Thyroid gland (tissue), 4 donors: ENCODE measurements around the gene IQSEC1. TPM values are rescaled to one million over a fixed set of nuclear protein-coding genes. Genes with fewer than 3 reads are reported as not detected.

Experiments
- DNase-seq, 2 donors: peaks; one replicate each; pipeline ENCODE4 v3.0.0-alpha.2; 2019
- H3K27ac ChIP-seq, 3 donors: fragments of 200-600 bp; sonication (generic); 1 replicate in 2 of 3; 2 replicates in 1 of 3; pipeline ENCODE4 v1.5.1; 2016 to 2019; ENCODE audit warnings: mild to moderate bottlenecking in 1 of 3, moderate library complexity in 1 of 3
- H3K27me3 ChIP-seq: fragments of 200-600 bp; sonication (generic); one replicate; pipeline ENCODE4 v1.5.1; 2019
- H3K36me3 ChIP-seq, 2 donors: fragments of 200-600 bp; sonication (generic); one replicate each; pipeline ENCODE4 v1.5.1; 2016 to 2019
- H3K4me1 ChIP-seq, 2 donors: fragments of 200-600 bp; sonication (generic); one replicate each; pipeline ENCODE4 v1.5.1; 2017 to 2019
- H3K4me3 ChIP-seq, 3 donors: fragments of 200-600 bp; sonication (generic); replicated peaks in 1 of 3; 1 replicate in 2 of 3; 2 replicates in 1 of 3; pipeline ENCODE4 v1.5.1; 2016; ENCODE audit warnings: mild to moderate bottlenecking in 1 of 3
- H3K9me3 ChIP-seq: fragments of 200-600 bp; sonication (generic); one replicate; pipeline ENCODE4 v1.5.1; 2017
- POLR2A ChIP-seq, 2 donors: fragments of 450-650 bp; IDR thresholded peaks; one replicate each; pipeline ENCODE4 v1.6.1; 2017; ENCODE audit warnings: antibody characterized with exemption in 2 of 2, mild to moderate bottlenecking in 2 of 2, moderate library complexity in 1 of 2
- WGBS, 2 donors: methylation state at CpG; one replicate each; pipeline ENCODE4 v1.1.5; 2017; 5-methylcytosine and 5-hydroxymethylcytosine counted together
- intact Hi-C: fragments of 100-400 bp; cut with DNase I; formaldehyde crosslinking; loops from one replicate; pipeline ENCODE4 v1.15.1; 2023
- total RNA-seq, 4 donors: library from RNA; depleted of rRNA; stranded (reverse); fragments of >200 nt; gene quantifications; one replicate each; pipeline ENCODE4 v1.2.3, GENCODE V29; 2016
- TF ChIP-seq, protein P1 (sequence below), 6 experiments: fragments of 200-600 bp in 3 of 6; fragments of 450-650 bp in 3 of 6; sonication (generic) in 3 of 6; IDR thresholded peaks; one replicate each; pipeline ENCODE4 v1.5.1; 2016 to 2019; ENCODE audit warnings: antibody characterized with exemption in 6 of 6, mild to moderate bottlenecking in 2 of 6, inconsistent platforms in 1 of 6, moderate library complexity in 1 of 6

The IQSEC1 gene
- total RNA-seq, 4 donors from 2014 or later, result 37.1 to 48.3 (median 38.9) TPM

GRCh38 chr3:12991861-12992281, 81.4 kb downstream of the IQSEC1 start:
- TF ChIP-seq, protein P1, sequence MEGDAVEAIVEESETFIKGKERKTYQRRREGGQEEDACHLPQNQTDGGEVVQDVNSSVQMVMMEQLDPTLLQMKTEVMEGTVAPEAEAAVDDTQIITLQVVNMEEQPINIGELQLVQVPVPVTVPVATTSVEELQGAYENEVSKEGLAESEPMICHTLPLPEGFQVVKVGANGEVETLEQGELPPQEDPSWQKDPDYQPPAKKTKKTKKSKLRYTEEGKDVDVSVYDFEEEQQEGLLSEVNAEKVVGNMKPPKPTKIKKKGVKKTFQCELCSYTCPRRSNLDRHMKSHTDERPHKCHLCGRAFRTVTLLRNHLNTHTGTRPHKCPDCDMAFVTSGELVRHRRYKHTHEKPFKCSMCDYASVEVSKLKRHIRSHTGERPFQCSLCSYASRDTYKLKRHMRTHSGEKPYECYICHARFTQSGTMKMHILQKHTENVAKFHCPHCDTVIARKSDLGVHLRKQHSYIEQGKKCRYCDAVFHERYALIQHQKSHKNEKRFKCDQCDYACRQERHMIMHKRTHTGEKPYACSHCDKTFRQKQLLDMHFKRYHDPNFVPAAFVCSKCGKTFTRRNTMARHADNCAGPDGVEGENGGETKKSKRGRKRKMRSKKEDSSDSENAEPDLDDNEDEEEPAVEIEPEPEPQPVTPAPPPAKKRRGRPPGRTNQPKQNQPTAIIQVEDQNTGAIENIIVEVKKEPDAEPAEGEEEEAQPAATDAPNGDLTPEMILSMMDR (IDR thresholded peaks at IDR 0.05), result no peak
- no peak for TF ChIP-seq POLR2A (IDR thresholded peaks at IDR 0.05)
- Histone ChIP-seq H3K9me3 (no peaks in the 10 kb centered on the region), H3K27me3 (no peaks in the 10 kb centered on the region), H3K4me1 (peaks cover 4 to 11% of the 10 kb centered on the region in 2 donors), H3K27ac (no peak overlapping the region), H3K36me3 (no peaks in the 10 kb centered on the region), H3K4me3 (no peak overlapping the region)
- peak in 1 of 2 donors; percentile 22 for DNase-seq
- 83% methylated on average over 9 of the region's 9 CpGs for WGBS, 2 donors
- intact Hi-C loops, result no loop called here

DNA sequence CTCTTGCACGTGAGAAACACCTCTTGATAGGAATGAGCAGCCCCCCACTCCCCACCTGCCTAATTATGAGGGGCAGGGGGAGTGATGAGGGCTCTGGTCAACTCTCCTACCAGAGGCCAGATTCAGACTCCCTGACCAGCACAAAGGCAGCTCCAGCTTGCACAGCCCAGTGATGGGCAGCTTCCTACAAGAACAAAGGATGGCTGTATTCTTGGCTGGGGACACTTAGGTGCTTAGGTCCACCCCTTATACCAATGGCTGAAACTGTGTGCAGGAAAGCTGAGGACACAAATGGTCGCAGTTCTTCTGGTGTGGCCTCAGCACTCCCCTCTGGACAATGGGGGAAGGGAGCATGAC, 81.8 kb downstream of the IQSEC1 start:
- DNase-seq, result no peak
- no peaks in the 10 kb centered on the region for H3K27me3 ChIP-seq
- no peak overlapping the region for H3K27ac ChIP-seq
- WGBS, 2 donors, result 90 to 91% methylated on average over 2 of the region's 2 CpGs
- H3K4me3 ChIP-seq, result no peak overlapping the region
- intact Hi-C loops, result no loop called here
- H3K4me1 ChIP-seq, result peaks cover 4 to 11% of the 10 kb centered on the region in 2 donors
- H3K9me3 ChIP-seq, result no peaks in the 10 kb centered on the region
- TF ChIP-seq, protein P1 (IDR thresholded peaks at IDR 0.05), result no peak
- no peak for TF ChIP-seq POLR2A (IDR thresholded peaks at IDR 0.05)
- no peaks in the 10 kb centered on the region for H3K36me3 ChIP-seq

DNA sequence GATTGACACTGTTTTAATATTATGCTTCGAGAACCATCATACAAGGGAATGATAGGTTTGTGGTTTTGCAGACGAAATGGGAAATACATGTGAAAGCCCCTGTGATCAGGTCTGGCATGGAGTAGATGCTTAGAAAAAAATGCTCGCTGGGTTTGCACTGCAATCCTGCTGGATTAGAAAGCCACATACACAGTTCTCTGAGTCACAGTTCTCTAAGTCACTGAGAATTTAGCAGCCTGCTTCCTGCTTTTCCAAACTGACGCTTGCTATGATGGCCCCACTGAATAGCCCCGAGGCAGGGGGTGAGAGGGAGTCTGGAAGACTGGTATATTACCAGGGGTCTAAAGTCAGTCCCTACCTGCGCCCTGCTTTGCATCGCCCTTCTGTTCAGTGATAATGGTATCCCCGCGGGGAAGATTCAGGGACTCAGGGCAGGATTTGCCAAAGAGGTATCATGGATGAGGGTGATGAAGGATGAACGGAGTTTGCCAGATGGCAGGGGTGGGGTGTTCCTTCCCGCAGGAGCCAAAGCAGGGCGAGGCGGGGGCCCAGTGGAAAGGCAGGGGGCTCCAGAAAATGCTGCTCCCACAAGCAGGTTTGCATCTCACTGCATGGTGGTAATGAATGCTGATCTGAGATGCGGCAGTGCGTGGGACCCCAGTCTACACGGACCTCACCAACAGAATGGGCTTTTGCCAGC, 82.3 kb downstream of the IQSEC1 start:
- 81 to 89% methylated on average over 16 of the region's 16 CpGs for WGBS, 2 donors
- Histone ChIP-seq H3K4me1 (peaks cover 4 to 11% of the 10 kb centered on the region in 2 donors), H3K4me3 (no peak overlapping the region), H3K36me3 (no peaks in the 10 kb centered on the region), H3K27me3 (no peaks in the 10 kb centered on the region), H3K27ac (no peak overlapping the region), H3K9me3 (no peaks in the 10 kb centered on the region)
- intact Hi-C loops, result no loop called here
- TF ChIP-seq, protein P1 (IDR thresholded peaks at IDR 0.05), result no peak
- TF ChIP-seq POLR2A (IDR thresholded peaks at IDR 0.05), result no peak
- DNase-seq, result no peak

DNA sequence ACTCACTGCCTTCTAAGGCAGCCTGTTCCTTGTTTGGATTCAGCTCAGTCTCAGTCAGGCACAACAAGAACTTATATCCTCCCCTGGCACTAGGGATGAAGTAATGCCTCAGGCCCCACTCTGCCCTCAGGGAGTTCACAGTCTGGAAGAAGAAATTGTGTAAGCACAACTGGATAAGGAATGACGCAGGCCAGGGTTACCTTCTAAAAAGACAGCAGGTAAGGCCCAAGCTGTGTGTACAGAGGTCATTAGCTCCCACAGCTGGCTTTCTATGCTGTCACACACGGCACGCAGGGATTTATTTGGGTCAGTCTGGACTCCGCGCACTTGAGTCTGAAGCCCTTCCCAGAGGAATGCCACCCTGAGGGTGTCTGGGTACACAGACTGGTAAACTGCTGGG, 82.9 kb downstream of the IQSEC1 start:
- intact Hi-C loops, result no loop called here
- DNase-seq, result no peak
- H3K4me3 ChIP-seq, result no peak overlapping the region
- no peaks in the 10 kb centered on the region for H3K9me3 ChIP-seq
- H3K27ac ChIP-seq, result no peak overlapping the region
- H3K27me3 ChIP-seq, result no peaks in the 10 kb centered on the region
- no peaks in the 10 kb centered on the region for H3K36me3 ChIP-seq
- 79 to 85% methylated on average over 5 of the region's 5 CpGs for WGBS, 2 donors
- TF ChIP-seq POLR2A (IDR thresholded peaks at IDR 0.05), result no peak
- peaks cover 3 to 11% of the 10 kb centered on the region in 2 donors for H3K4me1 ChIP-seq

GRCh38 chr3:12988728-12989454, 84.3 kb downstream of the IQSEC1 start:
- TF ChIP-seq, protein P1 (IDR thresholded peaks at IDR 0.05), result no peak
- no peaks in the 10 kb centered on the region for H3K27me3 ChIP-seq
- no peak for DNase-seq
- no peak overlapping the region for H3K4me3 ChIP-seq
- peaks cover 0 to 17% of the 10 kb centered on the region in 2 donors for H3K4me1 ChIP-seq
- 87 to 88% methylated on average over 5 of the region's 5 CpGs for WGBS, 2 donors
- no peaks in the 10 kb centered on the region for H3K36me3 ChIP-seq
- H3K9me3 ChIP-seq, result no peaks in the 10 kb centered on the region
- no peak overlapping the region for H3K27ac ChIP-seq
- intact Hi-C loops, result no loop called here
